Testis (tissue), 3 donors: ENCODE data around the gene SNAP23. TPM values are rescaled to one million over a fixed set of nuclear protein-coding genes. Genes with fewer than 3 reads are reported as not detected.
"Not testable (repeated sequence)": the region's sequence is repeated elsewhere in the genome, so short reads cannot be mapped to it uniquely, and the experiment has no call there.

ENCODE experiments used
- DNase-seq: peaks from one replicate; pipeline ENCODE4 v3.0.0-alpha.2; 2019
- H3K27ac ChIP-seq, 2 donors: fragments of 200-600 bp; sonication (generic); one replicate each; pipeline ENCODE4 v1.5.1; 2019
- H3K27me3 ChIP-seq: fragments of 200-600 bp; sonication (generic); one replicate; pipeline ENCODE4 v1.5.1; 2019
- H3K36me3 ChIP-seq: fragments of 200-600 bp; sonication (generic); one replicate; pipeline ENCODE4 v1.5.1; 2017; ENCODE audit warnings: low read depth; ENCODE audit errors: missing control alignments
- H3K4me1 ChIP-seq: fragments of 200-600 bp; sonication (generic); one replicate; pipeline ENCODE4 v1.5.1; 2019
- H3K4me3 ChIP-seq, 2 donors: fragments of 200-600 bp; sonication (generic); one replicate each; pipeline ENCODE4 v1.5.1; 2017 to 2019
- H3K9me3 ChIP-seq: fragments of 200-600 bp; sonication (generic); one replicate; pipeline ENCODE4 v1.5.1; 2017
- POLR2A ChIP-seq: fragments of 450-650 bp; IDR thresholded peaks from one replicate; pipeline ENCODE4 v1.6.1; 2017; ENCODE audit warnings: antibody characterized with exemption, mild to moderate bottlenecking, moderate library complexity
- WGBS, 2 donors: methylation state at CpG; one replicate each; pipeline ENCODE4 v1.1.5; 2018; 5-methylcytosine and 5-hydroxymethylcytosine counted together
- intact Hi-C: fragments of 100-400 bp; cut with DNase I; formaldehyde crosslinking; loops from one replicate; pipeline ENCODE4 v1.15.1; 2023; ENCODE audit warnings: low total_unique reads
- polyA plus RNA-seq: library from polyadenylated mRNA; stranded (reverse); fragments of 350-450 nt; fragmentation: Illumina TruSeq; extraction: RNeasy Lipid Tissue Mini Kit (QIAGEN cat#74804); gene quantifications from one replicate; pipeline ENCODE4 v1.2.3, GENCODE V29; 2014; ENCODE audit warnings: low read depth, low replicate concordance; ENCODE audit not compliant: insufficient read depth
- total RNA-seq, 2 donors: library from RNA; depleted of rRNA; stranded (reverse); fragments of >200 nt; gene quantifications; one replicate each; pipeline ENCODE4 v1.2.3, GENCODE V29; 2016
- TF ChIP-seq, protein P1 (sequence below), 3 experiments: fragments of 450-650 bp in 2 of 3; fragments of 200-600 bp in 1 of 3; sonication (generic) in 1 of 3; IDR thresholded peaks; one replicate each; pipeline ENCODE4 v1.5.1; 2016 to 2019; ENCODE audit warnings: antibody characterized with exemption in 3 of 3, mild to moderate bottlenecking in 2 of 3, moderate library complexity in 1 of 3

The SNAP23 gene
- total and polyA plus RNA-seq, 3 donors from 2014 or later: 99.4 to 114 (median 101) TPM

DNA sequence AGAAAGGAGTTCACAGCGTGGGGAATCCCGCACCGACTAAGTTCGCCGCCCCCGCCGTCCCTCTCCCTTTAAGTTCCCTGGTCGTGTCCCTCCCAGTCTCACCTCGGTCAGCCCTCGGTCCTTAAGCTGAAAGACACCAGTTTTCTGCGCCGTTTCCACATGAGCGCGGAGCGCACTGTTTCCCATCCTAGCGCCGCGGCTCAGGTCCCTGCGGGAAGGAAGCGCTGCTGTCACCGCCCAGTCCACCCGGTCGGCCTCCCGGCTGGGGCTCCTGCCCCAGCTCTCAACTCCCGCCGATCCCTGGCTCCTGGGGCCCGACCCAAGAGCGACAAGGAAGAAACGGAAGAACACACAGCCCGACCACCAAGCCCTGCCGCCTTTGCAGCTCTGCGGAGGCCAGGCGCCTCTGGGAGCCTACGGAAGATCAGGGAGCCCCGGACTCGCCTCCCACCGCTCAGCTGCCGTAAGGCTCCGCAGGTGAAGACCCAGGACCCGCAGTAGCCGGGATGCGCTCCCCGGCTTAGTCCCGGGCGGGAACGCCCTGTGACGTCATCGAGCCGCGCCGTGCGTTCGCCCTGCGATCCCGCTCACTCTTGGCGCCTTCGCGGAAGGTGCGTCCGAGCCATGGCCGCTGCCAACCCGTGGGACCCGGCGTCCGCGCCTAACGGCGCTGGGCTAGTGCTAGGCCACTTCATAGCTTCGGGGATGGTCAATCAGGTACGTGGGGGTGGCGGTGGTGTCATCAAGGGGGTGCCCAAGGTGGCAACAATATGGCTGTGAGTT, 53.0 kb downstream of the SNAP23 start, which contains the start of the genes HAUS2 and LRRC57:
Gene HAUS2 (plus strand): TSS at position 590 of the 783 bp plus-strand sequence. CDS start 35 bp downstream, at position 625.
Gene LRRC57 (minus strand): TSS at position 545 of the 783 bp plus-strand sequence. CDS start 359 bp downstream, at position 186.
- H3K36me3 ChIP-seq: no peaks in the 10 kb centered on the region
- no peaks in the 10 kb centered on the region for H3K27me3 ChIP-seq
- 0% methylated on average over 29 to 54 of the region's 71 CpGs for WGBS, 2 donors
- peak; percentile 91 for DNase-seq
- peak within 1 kb of the TSS; percentile 81 to 91 for H3K4me3 ChIP-seq
- H3K4me1 ChIP-seq: peaks cover 17% of the 10 kb centered on the region
- no peaks in the 10 kb centered on the region for H3K9me3 ChIP-seq
- intact Hi-C loops: no loop called here
- H3K27ac ChIP-seq: peak within 1 kb of the TSS; percentile 91 to 94
- TF ChIP-seq, protein P1, sequence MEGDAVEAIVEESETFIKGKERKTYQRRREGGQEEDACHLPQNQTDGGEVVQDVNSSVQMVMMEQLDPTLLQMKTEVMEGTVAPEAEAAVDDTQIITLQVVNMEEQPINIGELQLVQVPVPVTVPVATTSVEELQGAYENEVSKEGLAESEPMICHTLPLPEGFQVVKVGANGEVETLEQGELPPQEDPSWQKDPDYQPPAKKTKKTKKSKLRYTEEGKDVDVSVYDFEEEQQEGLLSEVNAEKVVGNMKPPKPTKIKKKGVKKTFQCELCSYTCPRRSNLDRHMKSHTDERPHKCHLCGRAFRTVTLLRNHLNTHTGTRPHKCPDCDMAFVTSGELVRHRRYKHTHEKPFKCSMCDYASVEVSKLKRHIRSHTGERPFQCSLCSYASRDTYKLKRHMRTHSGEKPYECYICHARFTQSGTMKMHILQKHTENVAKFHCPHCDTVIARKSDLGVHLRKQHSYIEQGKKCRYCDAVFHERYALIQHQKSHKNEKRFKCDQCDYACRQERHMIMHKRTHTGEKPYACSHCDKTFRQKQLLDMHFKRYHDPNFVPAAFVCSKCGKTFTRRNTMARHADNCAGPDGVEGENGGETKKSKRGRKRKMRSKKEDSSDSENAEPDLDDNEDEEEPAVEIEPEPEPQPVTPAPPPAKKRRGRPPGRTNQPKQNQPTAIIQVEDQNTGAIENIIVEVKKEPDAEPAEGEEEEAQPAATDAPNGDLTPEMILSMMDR (IDR thresholded peaks at IDR 0.05): peak in 1 of 3 experiments; percentile 3
- TF ChIP-seq POLR2A: peak; percentile 17

DNA sequence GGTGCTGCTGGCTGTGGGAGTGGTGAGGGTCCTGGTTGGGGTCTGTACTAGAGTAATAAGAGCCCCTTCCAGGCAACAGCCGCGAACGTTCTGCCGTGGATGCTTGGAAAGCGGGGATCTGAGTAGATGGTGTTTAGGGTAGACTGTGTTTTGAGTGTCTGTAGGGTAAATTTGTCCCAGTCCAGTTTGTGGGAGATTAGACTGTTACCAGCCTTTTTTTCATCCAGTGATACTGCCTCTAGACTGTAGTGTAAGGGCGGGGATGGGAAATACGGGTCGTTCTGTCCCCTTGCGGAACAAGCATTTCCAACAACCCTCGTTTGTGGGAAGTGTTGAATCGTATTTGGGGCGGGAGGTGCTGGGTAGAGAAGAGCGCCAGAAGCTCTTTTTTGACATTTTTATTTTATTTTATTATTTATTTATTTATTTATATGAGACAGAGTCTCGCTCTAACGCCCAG, 53.6 kb downstream of the SNAP23 start:
- intact Hi-C loops: no loop called here
- H3K4me3 ChIP-seq: peak overlapping the region; percentile 81 to 91
- WGBS, 2 donors: 0% methylated on average over 15 of the region's 15 CpGs
- no peaks in the 10 kb centered on the region for H3K9me3 ChIP-seq
- peaks cover 17% of the 10 kb centered on the region for H3K4me1 ChIP-seq
- peak; percentile 31 for DNase-seq
- no peaks in the 10 kb centered on the region for H3K27me3 ChIP-seq
- no peak for TF ChIP-seq POLR2A
- TF ChIP-seq, protein P1 (IDR thresholded peaks at IDR 0.05): no peak
- no peaks in the 10 kb centered on the region for H3K36me3 ChIP-seq
- H3K27ac ChIP-seq: peak overlapping the region; percentile 91 to 94

DNA sequence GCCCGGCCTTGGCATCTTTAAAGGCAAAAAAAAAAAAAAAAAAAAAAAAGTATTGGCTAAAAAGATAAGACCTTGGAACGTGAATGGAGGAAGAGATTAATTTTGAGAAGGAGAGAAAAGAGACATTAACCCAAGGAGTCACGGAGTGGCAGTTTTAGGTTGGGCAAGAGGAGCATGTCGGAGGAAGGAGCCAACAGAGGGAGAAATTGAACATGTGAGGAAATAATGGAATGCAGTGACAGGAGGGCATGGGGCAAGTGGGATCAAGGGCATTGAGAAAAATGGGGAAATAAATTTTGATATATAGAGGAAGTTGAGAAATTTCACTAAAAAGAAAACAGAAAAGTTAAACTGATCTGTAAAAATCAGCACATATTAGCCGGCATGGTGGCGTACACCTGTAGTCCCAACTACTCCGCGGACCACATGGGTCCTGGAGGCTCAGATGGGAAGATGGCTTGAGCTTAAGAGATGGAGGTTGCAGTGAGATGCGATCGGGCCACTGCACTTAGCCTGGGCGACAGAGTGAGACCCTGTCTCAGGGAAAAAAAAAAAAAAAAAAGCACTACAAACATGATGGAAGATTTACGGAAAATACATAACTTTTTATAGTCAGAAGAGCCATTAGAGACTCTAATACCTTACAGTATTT, 54.4 kb downstream of the SNAP23 start:
- Histone ChIP-seq H3K4me1 (peaks cover 17% of the 10 kb centered on the region), H3K4me3 (peak overlapping the region in 1 of 2 donors; percentile 91), H3K27ac (no peak overlapping the region), H3K27me3 (no peaks in the 10 kb centered on the region), H3K36me3 (no peaks in the 10 kb centered on the region), H3K9me3 (no peaks in the 10 kb centered on the region)
- 45 to 56% methylated on average over 12 of the region's 12 CpGs for WGBS, 2 donors
- no peak for DNase-seq
- intact Hi-C loops: no loop called here
- TF ChIP-seq, protein P1 (IDR thresholded peaks at IDR 0.05): no peak

DNA sequence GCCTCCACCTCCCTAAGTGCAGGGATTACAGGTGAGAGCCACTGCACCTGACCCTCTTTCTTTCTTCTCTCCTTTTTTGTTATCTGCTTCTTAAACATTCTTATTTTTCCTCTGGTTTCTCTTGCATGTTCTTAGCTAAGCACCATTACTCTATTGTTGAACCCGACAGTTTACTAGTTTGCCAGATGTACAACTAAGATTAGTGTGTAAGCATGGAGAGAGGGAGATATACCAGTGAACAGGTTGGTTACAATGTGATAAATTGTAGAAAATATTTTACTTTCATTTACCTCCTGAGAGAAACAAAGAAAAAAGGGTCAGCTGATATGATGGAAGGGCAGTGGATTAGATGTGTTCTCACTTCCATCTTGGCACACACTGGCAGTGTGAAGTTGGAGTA, 58.1 kb downstream of the SNAP23 start:
- TF ChIP-seq, protein P1 (IDR thresholded peaks at IDR 0.05): no peak
- no peak for TF ChIP-seq POLR2A
- DNase-seq: no peak
- intact Hi-C loops: no loop called here
- WGBS, 2 donors: 73 to 84% methylated on average over 1 of the region's 1 CpG
- Histone ChIP-seq H3K9me3 (no peaks in the 10 kb centered on the region), H3K36me3 (no peaks in the 10 kb centered on the region), H3K27me3 (no peaks in the 10 kb centered on the region), H3K27ac (no peak overlapping the region), H3K4me3 (no peak overlapping the region), H3K4me1 (no peaks in the 10 kb centered on the region)

DNA sequence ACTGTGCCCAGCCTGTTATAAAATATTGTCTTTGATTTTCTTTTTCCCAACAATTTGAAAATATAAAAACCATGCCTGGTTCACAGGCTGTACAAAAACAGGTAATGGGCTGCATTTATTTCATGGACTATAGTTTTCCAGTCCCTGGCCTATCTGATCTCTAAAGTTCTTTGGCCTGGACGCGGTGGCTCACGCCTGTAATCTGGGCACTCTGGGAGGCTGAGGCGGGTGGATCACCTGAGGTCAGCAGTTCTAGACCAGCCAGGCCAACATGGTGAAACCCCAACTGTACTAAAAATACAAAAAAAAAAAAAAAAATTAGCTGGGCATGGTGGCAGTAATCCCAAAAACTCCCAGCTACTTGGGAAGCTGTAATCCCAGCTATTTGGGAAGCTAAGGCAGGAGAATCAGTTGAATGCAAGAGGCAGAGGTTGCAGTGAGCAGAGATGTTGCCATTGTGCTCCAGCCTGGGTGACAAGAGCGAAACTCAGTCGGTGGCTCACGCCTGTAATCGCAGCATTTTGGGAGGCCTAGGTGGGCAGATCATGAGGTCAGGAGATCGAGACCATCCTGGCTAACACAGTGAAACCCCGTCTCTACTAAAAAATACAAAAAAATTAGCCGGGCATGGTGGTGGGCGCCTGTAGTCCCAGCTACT, 61.2 kb downstream of the SNAP23 start:
- H3K27me3 ChIP-seq, H3K9me3 ChIP-seq, H3K27ac ChIP-seq, DNase-seq, H3K36me3 ChIP-seq, intact Hi-C loops, H3K4me3 ChIP-seq, H3K4me1 ChIP-seq: not testable (repeated sequence)
- WGBS, 2 donors: 81 to 85% methylated on average over 12 of the region's 12 CpGs
